ENCODE measurements around the gene MSANTD1. TPM values are rescaled to one million over a fixed set of nuclear protein-coding genes. Genes with fewer than 3 reads are reported as not detected.

MSANTD1 gene
- total and polyA plus RNA-seq, 2 of the 8 experiments (the other 6 are each of a cell fraction or from before 2014, with no cell fraction given) = 0.23 to 0.45 TPM

DNA sequence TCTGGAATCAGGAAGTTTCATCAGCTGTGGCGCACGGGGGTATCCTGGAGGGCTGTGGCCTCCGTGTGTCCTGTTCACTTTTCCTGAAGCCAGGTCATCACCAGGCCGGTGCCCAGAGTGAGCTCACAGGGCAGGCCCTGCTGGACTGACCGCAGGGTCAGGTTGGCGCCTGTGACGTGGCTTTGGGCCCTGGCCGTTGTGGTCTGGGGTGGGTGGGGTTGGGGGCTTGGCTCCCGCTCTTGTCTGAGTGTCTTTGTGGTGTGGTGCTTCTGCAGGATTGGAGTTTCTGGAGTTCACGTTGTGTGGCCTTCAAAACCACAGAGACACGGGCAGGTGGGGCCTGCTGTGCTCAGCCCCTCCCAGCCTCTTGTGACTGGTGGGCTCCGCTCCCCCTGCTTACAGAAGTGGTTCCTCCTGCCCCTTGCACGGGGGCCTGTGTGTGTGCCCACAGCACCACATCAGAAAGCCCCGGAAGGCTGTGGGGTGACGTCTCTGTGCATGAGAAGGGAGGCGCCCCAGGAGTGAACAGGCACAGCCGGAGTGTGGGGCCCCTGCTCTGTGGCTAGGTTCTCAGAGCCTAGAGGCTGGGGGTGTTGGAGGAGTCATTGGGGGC lies 53.3 kb downstream of the MSANTD1 start:
- H3K36me3 ChIP-seq (ENCODE audit: control insufficient read depth in 2 of 4, insufficient read depth in 4 of 4, low read length in 3 of 4) = no peaks in the 10 kb centered on the region
- H2BK15ac ChIP-seq (ENCODE audit: low read length) = no peak overlapping the region
- no peak overlapping the region for H3K9ac ChIP-seq (replicated peaks in 1 of 4; ENCODE audit: extremely low read depth in 1 of 4, low read depth in 3 of 4, low read length in 3 of 4)
- H2BK5ac ChIP-seq (ENCODE audit: low read depth, low read length) = no peak overlapping the region
- 96% methylated on average over 16 of the region's 17 CpGs; no CpG with 5 or more reads in 1 of the 2 experiments for WGBS, 2 experiments (ENCODE audit: extremely low coverage in 1 of 2, insufficient coverage in 1 of 2, insufficient read length in 1 of 2, insufficient replicate concordance in 2 of 2, low coverage in 1 of 2, low lambda C conversion rate in 2 of 2, missing lambda C conversion rate in 1 of 2)
- H3K27me3 ChIP-seq (replicated peaks in 1 of 4; ENCODE audit: control insufficient read depth in 3 of 4, extremely low read depth in 1 of 4, insufficient read depth in 3 of 4, low read length in 3 of 4) = no peaks in the 10 kb centered on the region
- H3K23ac ChIP-seq (ENCODE audit: insufficient read length) = no peak overlapping the region
- no peak overlapping the region for H3K27ac ChIP-seq (ENCODE audit: low read depth, low read length)
- H2BK12ac ChIP-seq (ENCODE audit: low read depth, low read length) = no peak overlapping the region
- no peak overlapping the region for H3K56ac ChIP-seq (replicated peaks; ENCODE audit: insufficient read length, low read depth, low read length)
- no peak overlapping the region for H4K8ac ChIP-seq (ENCODE audit: extremely low read depth, insufficient read depth, low read length)
- FAIRE-seq (no peak), DNase-seq (ENCODE audit: low read depth in 1 of 2, low spot score in 2 of 2) (no peak)
- no peak overlapping the region for H2AFZ ChIP-seq (ENCODE audit: low read length)
- no peak overlapping the region for H4K91ac ChIP-seq (replicated peaks; ENCODE audit: insufficient read length, low read length)
- H3K79me1 ChIP-seq (ENCODE audit: low read depth, low read length) = peaks cover 12% of the 10 kb centered on the region
- H4K20me1 ChIP-seq (replicated peaks in 1 of 2; ENCODE audit: control insufficient read depth in 1 of 2, insufficient read depth in 2 of 2, low read length in 2 of 2) = peaks cover 2 to 18% of the 10 kb centered on the region in 2 experiments
- no peak for TF ChIP-seq SP2 (IDR thresholded peaks at IDR 0.05; ENCODE audit: low read length)
- no peak for TF ChIP-seq TCF12 (IDR thresholded peaks at IDR 0.05; ENCODE audit: low read depth, low read length)
- no peak for TF ChIP-seq TAF7 (optimal IDR thresholded peaks at IDR 0.05; ENCODE audit: borderline replicate concordance, low read depth, low read length)
- TF ChIP-seq NRF1 (IDR thresholded peaks at IDR 0.05; ENCODE audit: low read depth, low read length) = no peak
- TF ChIP-seq KDM4A (IDR thresholded peaks at IDR 0.05; ENCODE audit: low read depth, low read length, severe bottlenecking) = no peak
- TF ChIP-seq, protein P1, sequence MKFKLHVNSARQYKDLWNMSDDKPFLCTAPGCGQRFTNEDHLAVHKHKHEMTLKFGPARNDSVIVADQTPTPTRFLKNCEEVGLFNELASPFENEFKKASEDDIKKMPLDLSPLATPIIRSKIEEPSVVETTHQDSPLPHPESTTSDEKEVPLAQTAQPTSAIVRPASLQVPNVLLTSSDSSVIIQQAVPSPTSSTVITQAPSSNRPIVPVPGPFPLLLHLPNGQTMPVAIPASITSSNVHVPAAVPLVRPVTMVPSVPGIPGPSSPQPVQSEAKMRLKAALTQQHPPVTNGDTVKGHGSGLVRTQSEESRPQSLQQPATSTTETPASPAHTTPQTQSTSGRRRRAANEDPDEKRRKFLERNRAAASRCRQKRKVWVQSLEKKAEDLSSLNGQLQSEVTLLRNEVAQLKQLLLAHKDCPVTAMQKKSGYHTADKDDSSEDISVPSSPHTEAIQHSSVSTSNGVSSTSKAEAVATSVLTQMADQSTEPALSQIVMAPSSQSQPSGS (IDR thresholded peaks at IDR 0.05; ENCODE audit: low read length) = no peak
- H3K18ac ChIP-seq (ENCODE audit: extremely low read depth, low read length) = no peak overlapping the region; the same call in 1 of the 2 replicates
- H4K5ac ChIP-seq (ENCODE audit: insufficient read length, low read depth, low read length) = no peak overlapping the region
- H3K9me3 ChIP-seq (ENCODE audit: insufficient read depth in 2 of 2, low read depth in 1 of 2, low read length in 1 of 2) = no peaks in the 10 kb centered on the region
- CTCF ChIA-PET (ENCODE audit: partially characterized antibody) = interaction anchor here (0.9 to 2.0 kb wide), 4 partner anchors 12 to 179 kb away, joined by 3 to 13 read pairs (median 5); no protein-coding TSS in a partner anchor
- H3K23me2 ChIP-seq (ENCODE audit: low read depth, low read length) = no peaks in the 10 kb centered on the region
- H2BK120ac ChIP-seq (replicated peaks; ENCODE audit: low read depth, low read length) = no peak overlapping the region
- H3K4me1 ChIP-seq (replicated peaks in 1 of 4; ENCODE audit: control insufficient read depth in 3 of 4, insufficient read depth in 4 of 4, low read length in 3 of 4) = peaks cover 0 to 18% (median 6%) of the 10 kb centered on the region in 4 experiments; a peak in 4 of 7 replicates
- no peak overlapping the region for H3K4me2 ChIP-seq (ENCODE audit: insufficient read depth in 1 of 2, low read depth in 2 of 2, low read length in 2 of 2)
- H2BK20ac ChIP-seq (ENCODE audit: low read length) = no peak overlapping the region
- no peak overlapping the region for H2AK5ac ChIP-seq (ENCODE audit: low read depth, low read length)
- H3K79me2 ChIP-seq (ENCODE audit: control insufficient read depth in 1 of 2, insufficient read depth in 2 of 2, low read length in 2 of 2) = peaks cover 0 to 3% of the 10 kb centered on the region in 2 experiments; a peak in 1 of 4 replicates
- POLR2A ChIA-PET (ENCODE audit: partially characterized antibody) = interaction anchor here (3.4 kb wide), 1 partner anchor 8 kb away, joined by 16 read pairs; no protein-coding TSS in a partner anchor
- no peak overlapping the region for H3K14ac ChIP-seq (ENCODE audit: insufficient read length)
- no peak overlapping the region for H3K4me3 ChIP-seq (ENCODE audit: extremely low read depth in 1 of 4, insufficient read depth in 2 of 4, low read depth in 3 of 4, low read length in 4 of 4)
- H3K4ac ChIP-seq (replicated peaks; ENCODE audit: insufficient read length, low read depth, low read length) = no peak overlapping the region

Measured in H1 (cell line).